KBM-7 (cell line): ENCODE data around the gene ULK4.

Experiments
- DNase-seq: peaks from one replicate; pipeline ENCODE4 v3.0.0-alpha.2; 2015
- in situ Hi-C: fragments of 300-500 bp; cut with MboI; formaldehyde crosslinking; loops from 2 replicates; pipeline ENCODE4 v1.14.3; 2020; ENCODE audit warnings: low sequenced_read_pairs, low pct_unique_long_range_greater_than_20kb, mixed read lengths

Gene ULK4

DNA sequence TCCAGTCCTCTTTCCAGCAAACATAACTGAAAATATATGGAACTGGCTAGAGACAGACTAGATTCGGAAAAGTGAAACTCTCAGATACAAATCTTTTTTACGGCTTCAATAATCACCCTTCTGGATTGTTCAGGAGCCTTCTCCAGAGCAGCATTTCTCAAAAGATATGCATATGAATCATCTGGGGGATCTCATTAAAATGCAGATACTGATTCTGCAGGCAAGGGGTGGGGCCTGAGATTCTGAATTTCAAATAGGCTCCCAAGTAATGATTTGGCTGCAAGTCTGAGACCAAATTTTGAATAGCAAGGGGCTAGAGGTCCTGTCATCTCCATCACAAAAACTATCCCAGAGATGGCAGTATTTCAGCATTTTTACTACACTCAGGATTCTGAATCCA, 597.2 kb downstream of the ULK4 start:
- in situ Hi-C loops: no loop called here
- no peak for DNase-seq

GRCh38 chr3:41363830-41364523, 597.9 kb downstream of the ULK4 start:
- DNase-seq: no peak
- in situ Hi-C loops: no loop called here

DNA sequence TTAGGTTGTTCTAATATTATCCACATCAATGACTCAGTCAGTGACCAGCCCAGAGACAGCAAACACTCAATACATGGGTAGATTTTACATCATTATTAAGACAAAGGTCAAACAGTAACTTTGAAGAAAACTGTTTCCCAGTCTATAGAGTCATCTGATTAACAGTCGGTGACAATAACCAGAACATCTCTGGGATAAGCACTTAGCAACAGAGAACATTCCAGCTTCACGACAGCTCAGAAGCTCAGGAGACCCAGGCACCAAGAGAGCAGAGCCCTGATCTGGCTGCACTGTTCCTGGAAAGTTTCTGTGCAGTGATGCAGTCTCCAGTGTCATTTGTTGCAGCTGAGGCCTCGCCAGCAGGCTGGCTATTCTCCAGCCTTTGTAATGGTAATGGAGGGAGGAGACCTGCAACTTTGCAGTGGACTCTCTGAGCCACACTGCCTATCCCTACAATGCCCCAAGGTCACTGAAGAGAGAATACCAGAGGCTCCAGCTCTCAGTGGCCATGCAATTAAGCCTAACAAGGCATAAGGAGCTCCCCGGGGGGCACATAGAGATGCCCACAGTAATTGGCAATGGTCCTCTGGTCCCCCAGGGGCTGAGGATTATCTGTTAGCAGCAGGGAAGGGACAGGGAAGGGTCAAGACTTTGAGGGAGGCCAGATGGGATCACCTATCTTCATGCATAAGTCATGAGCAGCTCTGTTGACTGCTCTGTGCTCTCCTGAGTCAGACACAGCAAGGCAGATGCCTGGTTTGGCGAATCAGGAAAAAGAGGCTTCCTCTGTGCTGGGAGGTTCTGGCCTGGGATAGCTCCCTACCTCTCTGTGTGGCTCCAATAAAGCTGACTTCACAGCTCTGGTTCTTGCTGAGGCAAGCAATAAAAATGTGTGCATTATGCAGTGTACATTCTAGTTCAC, 599.0 kb downstream of the ULK4 start:
- in situ Hi-C loops: no loop called here
- DNase-seq: no peak

DNA sequence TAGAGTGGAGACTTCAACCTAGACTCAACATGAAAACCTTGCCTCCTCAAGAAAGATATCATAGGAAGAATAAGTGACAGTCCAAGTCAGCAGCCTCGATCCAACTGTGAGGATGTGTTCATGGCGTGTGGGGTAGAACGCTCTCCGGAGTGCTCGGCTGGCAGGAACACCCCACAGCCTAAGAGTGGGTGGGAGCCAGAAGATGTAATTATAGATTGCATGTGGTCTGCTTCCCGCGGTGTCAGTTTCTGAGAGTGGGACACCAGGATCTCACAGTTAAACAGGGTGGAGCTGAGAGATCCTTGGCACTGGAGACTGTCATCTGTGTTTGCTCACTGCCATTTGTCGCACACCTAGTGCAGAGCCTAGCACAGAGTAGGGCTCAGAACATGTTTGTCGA, 604.6 kb downstream of the ULK4 start:
- no peak for DNase-seq

GRCh38 chr3:41356775-41357174, 605.1 kb downstream of the ULK4 start:
- in situ Hi-C loops: no loop called here
- no peak for DNase-seq

More for the DNA sequence above, 604.6 kb downstream of the ULK4 start:
- in situ Hi-C loops: no loop called here

- DNase-seq: no peak
- in situ Hi-C loops: no loop called here
Measured at GRCh38 chr3:41352510-41352909, 609.4 kb downstream of the ULK4 start.

GRCh38 chr3:41350441-41350840, 611.5 kb downstream of the ULK4 start:
- DNase-seq: no peak
- in situ Hi-C loops: no loop called here

- DNase-seq: no peak
- in situ Hi-C loops: no loop called here
Measured at GRCh38 chr3:41348401-41348800, 613.5 kb downstream of the ULK4 start.

DNA sequence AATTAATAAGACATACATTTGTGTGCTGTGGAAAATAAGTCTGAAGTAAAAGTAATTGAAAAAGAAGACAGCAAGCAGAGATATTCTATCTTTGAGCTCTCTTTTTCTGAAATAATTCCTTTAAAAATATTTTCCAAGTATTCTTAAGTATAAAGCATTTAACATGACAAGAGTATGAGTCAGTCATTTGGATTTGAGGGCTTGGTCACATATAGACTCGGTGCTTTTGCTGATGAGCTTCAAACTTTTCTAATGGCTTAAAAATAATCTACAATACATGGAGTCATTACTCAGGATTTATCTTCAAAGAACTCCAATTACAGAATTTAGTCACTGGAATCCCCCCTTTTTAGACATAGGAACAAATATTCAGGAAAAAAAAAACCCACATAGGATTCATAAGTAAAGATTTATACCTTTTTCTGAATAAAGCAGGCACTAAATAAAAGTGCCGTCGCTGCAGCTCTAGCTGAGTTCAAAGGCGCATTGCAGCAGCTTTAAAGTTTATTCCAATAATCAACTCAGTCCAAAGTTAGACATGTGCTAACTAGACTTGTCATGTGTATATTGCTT, 615.1 kb downstream of the ULK4 start:
- DNase-seq: no peak
- in situ Hi-C loops: no loop called here

DNA sequence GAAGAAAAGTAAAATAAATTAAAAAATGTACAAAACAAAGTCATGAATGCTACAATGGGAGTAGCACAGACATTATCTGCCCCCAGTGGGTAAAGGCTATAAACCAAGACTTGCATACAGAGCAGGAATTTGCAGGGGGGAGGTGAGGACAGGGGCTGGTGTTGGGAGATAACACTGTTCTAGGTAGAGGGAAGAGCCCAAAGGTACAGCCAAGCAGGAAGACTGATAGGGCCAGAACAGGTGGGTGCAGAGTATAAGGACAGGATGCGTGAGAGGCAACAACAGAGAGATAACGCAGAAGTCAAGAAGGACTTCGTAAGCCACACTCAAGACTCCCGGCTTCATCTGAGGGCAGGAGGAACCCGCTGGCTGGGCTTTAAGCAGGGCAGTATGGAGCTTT, 616.1 kb downstream of the ULK4 start:
- in situ Hi-C loops: no loop called here

GRCh38 chr3:41339758-41340157, 622.1 kb downstream of the ULK4 start:
- in situ Hi-C loops: no loop called here

More for the DNA sequence above, 616.1 kb downstream of the ULK4 start:
- DNase-seq: no peak

GRCh38 chr3:41338276-41338675, 623.6 kb downstream of the ULK4 start:
- DNase-seq: no peak
- in situ Hi-C loops: no loop called here

More at GRCh38 chr3:41339758-41340157, 622.1 kb downstream of the ULK4 start:
- no peak for DNase-seq

DNA sequence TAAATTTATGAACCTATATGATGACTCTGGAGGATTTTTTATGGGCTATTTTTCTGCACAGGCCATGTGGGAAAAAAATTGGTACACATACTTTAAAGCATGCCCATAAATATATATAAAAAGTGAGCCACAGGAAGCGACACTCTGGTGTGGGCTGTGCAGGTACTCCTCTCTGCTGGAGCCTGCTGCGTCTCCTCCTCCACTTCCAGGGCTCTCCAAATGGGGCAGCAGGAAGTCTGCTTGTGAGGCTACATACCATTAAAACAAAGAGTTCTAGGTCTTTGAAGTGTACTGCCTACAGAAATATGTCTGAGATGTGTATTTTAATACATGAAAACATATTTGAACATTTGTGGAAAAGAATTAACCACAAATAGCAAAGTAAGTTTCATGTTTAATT, 627.5 kb downstream of the ULK4 start:
- DNase-seq: no peak
- in situ Hi-C loops: no loop called here

GRCh38 chr3:41331041-41331440, 630.9 kb downstream of the ULK4 start:
- in situ Hi-C loops: no loop called here
- DNase-seq: no peak

DNA sequence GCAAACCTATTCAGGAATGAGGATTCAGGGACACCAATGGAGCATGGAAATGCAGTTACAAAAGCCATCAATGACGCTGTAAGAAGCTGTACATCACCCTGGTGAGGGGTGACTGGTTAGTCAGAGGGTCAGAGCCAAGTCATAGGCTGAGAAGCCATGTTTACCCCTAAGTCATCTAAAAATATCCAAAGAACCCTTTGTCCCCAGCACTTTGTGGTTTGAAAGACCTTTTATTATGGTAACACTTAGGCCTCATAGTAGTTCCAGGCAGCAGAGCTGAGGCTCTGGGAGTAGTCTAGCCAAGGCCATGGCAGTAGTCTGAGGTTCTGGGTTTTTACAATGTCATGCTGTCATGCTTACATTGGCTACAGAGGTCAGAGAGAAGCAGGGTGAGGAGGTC, 631.4 kb downstream of the ULK4 start:
- DNase-seq: no peak
- in situ Hi-C loops: no loop called here

- no peak for DNase-seq
- in situ Hi-C loops: no loop called here
Measured at GRCh38 chr3:41329881-41330280, 632.0 kb downstream of the ULK4 start.

GRCh38 chr3:41328926-41329325, 633.0 kb downstream of the ULK4 start:
- in situ Hi-C loops: no loop called here

DNA sequence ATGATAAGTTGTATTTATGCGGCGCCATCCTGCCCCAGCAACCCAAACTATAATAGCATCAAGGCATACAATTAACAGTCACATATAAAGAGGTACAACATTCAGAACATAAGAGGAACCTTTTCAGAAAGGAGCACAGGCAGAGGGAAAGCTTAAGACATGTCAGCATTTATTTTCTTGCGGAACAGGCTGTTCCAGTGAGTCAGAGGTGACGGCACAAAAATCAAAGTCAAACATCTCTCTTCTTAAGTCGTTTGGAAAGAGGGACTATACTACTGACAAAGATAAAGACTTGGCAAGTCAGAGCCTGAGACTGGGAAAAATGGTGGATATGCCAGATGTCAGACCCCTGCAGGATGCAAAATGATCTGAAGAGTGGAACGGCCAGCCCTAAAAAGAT, 634.2 kb downstream of the ULK4 start:
- in situ Hi-C loops: no loop called here
- no peak for DNase-seq

More at GRCh38 chr3:41328926-41329325, 633.0 kb downstream of the ULK4 start:
- DNase-seq: no peak

DNA sequence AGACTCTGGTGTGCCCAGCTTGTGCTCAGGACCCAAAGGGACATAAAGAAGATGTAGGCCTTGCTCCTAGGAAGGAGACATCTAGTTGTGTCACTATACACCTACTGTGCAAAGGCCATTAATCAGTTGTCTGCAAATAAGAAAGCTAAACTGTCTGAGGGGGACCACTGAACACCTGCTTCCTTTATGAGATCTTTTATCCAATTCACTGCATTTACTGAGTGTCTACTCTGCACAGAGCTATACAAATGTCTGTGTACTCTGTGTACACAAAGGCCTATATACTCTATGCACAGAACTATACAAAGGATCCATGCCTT, 637.8 kb downstream of the ULK4 start:
- no peak for DNase-seq
- in situ Hi-C loops: no loop called here

GRCh38 chr3:41323467-41324155, 638.3 kb downstream of the ULK4 start:
- in situ Hi-C loops: no loop called here
- no peak for DNase-seq
